Measurements from ENCODE around the gene PER3.
"Not testable (repeated sequence)": the region's sequence is repeated elsewhere in the genome, so short reads cannot be mapped to it uniquely, and the experiment has no call there.

PER3 gene

GRCh38 chr1:7780976-7781375 lies 3.1 kb upstream of the PER3 start:
- no peak for DNase-seq

GRCh38 chr1:7781501-7781900 lies 2.6 kb upstream of the PER3 start:
- no peak for DNase-seq

- DNase-seq, result no peak
Measured at GRCh38 chr1:7781923-7782495, 2.1 kb upstream of the PER3 start.

DNA sequence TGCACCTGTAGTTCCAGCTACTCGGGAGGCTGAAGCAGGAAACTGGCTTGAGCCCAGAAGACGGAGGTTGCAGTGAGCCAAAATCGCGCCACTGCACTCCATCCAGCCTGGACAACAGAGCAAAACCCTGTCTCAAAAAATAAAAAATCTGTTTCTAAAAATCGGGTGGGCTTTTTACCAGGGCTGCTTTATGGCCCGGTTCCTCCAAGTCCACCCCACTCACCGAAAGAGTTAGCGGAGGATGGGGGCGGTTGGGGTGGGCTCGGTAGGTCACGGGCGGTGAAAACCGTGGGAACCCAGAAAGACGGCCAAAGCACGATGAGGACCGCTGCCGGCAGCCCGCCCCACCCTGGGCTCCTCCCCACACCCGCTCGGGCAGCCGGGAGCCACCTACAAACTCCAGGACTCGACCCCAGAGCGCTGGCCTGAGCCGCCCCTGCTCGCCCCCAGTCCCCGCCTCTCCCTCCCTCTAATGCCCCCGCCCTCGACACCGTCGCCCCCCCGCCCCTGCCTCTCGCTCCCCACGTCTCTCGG lies 846 bp upstream of the PER3 start:
- DNase-seq, result peak; percentile 23 to 70

- DNase-seq, result peak in 1 of 2 experiments; percentile 29
Measured at GRCh38 chr1:7784492-7785071, 491 bp downstream of the PER3 start.

DNA sequence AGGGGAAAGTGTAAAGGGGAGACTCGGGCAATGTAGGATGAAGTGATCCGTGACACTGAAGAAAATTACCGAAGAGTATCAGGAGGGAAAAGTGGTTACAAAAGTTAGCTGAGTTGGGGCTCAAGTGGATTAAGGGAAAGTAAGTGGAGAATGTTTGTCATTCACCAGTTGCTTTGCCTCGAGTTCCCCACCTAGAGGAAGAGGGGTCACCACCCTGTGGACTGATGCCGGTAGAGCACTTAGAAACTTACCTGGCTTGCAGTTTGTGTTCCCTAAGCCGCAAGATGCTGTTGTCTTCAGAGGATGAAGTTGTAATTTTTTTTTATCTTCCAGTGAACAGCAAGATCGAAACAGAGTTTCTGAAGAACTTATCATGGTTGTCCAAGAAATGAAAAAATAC lies 1.0 kb downstream of the PER3 start:
- no peak for DNase-seq

- no peak for DNase-seq
Measured at GRCh38 chr1:7786795-7787194, 2.7 kb downstream of the PER3 start.

GRCh38 chr1:7789828-7790227 lies 5.7 kb downstream of the PER3 start:
- DNase-seq, result no peak

- not testable (repeated sequence) for DNase-seq
Measured at GRCh38 chr1:7791027-7791426, 6.9 kb downstream of the PER3 start.

- no peak for DNase-seq
Measured at GRCh38 chr1:7795406-7795805, 11.3 kb downstream of the PER3 start.

DNA sequence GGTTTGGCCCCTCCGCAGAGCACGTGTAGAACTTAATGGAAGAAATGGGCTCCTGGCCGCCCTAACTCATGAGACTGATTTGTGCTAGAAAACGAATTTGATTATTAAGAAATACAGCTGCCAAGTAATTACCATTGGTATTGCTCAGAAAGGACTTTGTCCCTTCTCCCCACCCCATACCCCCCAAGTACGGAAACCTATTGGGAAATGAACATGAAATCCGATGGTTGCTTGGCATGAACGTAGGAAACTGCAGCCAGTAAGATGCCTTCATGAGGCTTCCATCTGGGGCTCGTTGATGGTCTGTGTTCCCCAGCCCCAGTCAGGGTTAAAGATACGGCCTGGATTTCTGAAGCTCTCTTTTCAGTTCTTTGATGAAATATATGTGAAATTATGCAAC lies 21.4 kb downstream of the PER3 start:
- no peak for DNase-seq

- peak in 1 of 2 experiments; percentile 43 for DNase-seq
Measured at GRCh38 chr1:7808253-7808844, 24.3 kb downstream of the PER3 start.

- no peak for DNase-seq
Measured at GRCh38 chr1:7809742-7810141, 25.7 kb downstream of the PER3 start.

- no peak for DNase-seq
Measured at GRCh38 chr1:7810395-7810794, 26.3 kb downstream of the PER3 start.

GRCh38 chr1:7811476-7811875 lies 27.4 kb downstream of the PER3 start:
- DNase-seq, result no peak

DNA sequence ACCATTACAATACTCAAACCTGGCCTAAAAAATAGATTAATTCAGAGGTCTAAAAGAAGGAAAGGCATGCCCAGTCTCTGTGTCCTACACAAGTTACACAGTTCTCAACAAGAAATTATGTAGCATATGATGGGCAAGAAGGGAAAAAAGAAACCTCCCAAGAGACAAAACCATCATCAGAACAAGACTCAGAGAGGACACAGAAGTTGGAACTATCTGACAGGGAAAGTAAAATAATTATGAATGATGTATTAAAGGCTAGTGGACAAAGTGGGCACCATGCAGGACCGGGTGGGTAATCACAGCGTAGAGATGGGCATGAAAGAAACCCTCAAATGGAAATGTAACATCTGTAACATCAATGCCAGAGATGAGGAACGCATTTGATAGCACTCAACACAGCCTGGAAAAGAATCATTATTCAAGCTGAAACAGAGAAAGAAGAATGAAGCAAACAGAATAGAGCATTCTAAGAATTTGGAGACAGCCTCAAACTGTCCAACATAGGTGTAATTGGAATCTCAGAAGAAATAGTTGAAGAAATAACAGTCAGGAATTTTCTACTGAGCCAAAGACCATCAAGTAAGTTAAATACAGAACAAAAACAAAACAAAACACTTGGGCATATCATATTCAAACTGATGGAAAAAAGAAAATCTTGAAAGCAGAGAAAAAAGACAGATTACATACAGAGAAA lies 29.7 kb downstream of the PER3 start:
- DNase-seq, result no peak

DNA sequence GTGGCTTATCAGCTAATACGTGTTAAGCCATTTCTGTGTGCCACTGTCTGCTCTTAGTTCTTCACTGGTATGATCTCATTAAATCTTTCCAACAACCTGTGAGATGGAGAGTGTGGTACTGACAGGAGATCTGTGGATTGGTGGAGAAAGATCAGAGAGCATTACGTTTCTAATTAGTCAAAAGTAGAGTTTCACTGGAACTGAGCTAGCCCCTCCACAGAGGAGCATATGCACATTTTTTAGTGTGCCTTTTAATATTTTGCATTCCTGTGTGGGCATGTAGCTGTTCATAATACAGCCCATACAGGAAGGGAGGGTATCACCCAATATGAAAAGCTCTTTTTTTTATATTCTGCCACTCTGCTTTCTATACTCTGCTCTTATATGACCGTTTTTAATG lies 37.2 kb downstream of the PER3 start:
- DNase-seq, result no peak

DNA sequence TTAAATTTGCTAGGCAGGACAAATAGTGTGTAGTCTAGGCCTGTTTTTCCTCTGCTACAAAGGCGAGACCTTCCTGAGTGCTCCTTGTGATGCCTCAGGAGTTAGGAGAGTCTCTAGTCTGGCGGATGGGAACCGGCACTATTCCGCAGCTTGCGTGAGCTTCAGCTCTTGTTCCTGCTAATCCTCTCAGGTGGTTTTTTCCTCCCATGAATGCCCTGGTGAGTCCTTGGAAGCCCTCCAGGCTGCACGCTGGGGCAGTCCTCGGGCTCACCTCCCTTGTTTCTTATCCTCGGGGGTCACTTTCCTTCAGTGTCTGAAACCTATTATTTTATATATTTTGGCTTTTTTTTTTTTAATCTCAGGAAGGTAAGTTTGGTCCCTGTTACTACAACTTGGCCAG lies 40.6 kb downstream of the PER3 start:
- DNase-seq, result no peak

DNA sequence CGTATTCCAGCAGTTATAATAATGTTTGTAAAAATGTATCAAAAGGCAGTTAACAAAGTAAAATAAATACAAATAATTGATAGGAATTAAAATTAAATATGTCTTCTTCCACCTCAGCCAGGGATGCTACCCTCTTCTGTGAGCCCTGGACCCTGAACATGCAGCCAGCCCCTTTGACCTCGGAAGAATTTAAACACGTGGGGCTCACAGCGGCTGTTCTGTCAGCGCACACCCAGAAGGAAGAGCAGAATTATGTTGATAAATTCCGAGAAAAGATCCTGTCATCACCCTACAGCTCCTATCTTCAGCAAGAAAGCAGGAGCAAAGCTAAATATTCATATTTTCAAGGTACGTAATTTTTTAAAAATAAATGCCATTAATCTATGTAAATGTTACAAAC lies 42.3 kb downstream of the PER3 start:
- no peak for DNase-seq

GRCh38 chr1:7827126-7827955 lies 43.2 kb downstream of the PER3 start:
- no peak for DNase-seq

GRCh38 chr1:7831458-7831857 lies 47.4 kb downstream of the PER3 start:
- no peak for DNase-seq

GRCh38 chr1:7833035-7833434 lies 48.9 kb downstream of the PER3 start:
- no peak for DNase-seq

DNA sequence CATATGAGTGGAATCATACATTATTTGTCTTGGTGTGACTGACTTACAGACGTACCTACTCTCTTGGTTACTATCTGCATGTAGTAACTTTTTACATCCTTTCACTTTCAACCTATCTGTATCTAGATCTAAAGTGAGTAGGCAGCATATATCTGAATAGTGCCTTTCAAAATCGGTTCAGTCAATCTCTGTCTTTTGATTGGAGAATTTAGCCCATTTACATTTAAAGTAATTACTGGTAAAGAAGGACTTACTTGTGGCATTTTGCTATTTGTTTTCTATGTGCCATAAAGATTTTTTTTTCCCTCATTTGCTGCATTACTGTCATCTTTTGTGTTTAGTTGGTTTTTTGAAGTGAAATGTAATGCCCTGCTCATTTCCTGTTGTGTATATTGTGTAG lies 54.6 kb downstream of the PER3 start:
- DNase-seq, result no peak
